ENCODE data around the gene LPP.

The LPP gene

DNA sequence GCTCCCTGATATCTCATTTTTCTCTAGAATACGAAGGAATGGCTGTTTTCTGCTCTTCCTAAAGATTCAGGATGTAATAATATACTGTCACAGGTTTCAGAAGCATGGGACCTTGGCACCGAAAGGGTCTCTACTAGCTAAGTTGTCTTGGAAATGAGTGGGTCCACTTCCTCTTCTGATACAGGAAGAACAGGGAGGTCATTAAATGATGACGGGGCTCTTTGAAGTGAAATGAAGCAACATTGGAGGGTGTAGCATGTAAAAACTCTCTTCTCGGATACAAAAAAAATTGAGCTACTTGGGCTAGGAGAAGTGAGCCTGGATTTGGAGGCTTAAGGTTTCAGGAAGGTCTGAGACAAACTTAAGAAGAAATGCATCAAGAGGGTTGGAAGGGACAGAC lies 668.0 kb downstream of the LPP start:
- no peak for DNase-seq (ENCODE audit: extremely low read depth, low read depth)
- TF ChIP-seq, protein P1, sequence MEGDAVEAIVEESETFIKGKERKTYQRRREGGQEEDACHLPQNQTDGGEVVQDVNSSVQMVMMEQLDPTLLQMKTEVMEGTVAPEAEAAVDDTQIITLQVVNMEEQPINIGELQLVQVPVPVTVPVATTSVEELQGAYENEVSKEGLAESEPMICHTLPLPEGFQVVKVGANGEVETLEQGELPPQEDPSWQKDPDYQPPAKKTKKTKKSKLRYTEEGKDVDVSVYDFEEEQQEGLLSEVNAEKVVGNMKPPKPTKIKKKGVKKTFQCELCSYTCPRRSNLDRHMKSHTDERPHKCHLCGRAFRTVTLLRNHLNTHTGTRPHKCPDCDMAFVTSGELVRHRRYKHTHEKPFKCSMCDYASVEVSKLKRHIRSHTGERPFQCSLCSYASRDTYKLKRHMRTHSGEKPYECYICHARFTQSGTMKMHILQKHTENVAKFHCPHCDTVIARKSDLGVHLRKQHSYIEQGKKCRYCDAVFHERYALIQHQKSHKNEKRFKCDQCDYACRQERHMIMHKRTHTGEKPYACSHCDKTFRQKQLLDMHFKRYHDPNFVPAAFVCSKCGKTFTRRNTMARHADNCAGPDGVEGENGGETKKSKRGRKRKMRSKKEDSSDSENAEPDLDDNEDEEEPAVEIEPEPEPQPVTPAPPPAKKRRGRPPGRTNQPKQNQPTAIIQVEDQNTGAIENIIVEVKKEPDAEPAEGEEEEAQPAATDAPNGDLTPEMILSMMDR (IDR thresholded peaks at IDR 0.05; ENCODE audit: low read depth, low read length, missing control alignments): no peak
- no peak overlapping the region for H3K4me3 ChIP-seq (replicated peaks; ENCODE audit: low read depth, low read length)

DNA sequence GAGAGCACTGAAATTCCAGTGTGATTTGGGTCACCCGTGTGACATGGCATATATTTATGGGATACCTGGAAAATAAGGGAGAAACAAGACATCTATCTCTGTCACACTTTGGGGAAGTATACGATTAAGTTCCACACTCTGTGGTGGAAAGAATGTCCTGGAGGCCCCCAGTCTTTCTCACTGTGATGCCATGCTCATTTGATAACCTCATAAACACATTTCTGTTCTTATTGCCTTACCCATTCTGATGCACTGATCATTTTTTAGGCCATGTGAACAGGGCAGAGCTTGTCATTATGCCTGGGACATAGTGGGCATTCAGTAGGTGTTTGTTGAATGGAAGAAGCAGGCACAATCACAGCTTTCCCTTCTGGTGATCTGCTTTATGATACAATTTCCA lies 668.5 kb downstream of the LPP start:
- DNase-seq (ENCODE audit: extremely low read depth, low read depth): no peak
- TF ChIP-seq, protein P1 (IDR thresholded peaks at IDR 0.05; ENCODE audit: low read depth, low read length, missing control alignments): no peak
- no peak overlapping the region for H3K4me3 ChIP-seq (replicated peaks; ENCODE audit: low read depth, low read length)

DNA sequence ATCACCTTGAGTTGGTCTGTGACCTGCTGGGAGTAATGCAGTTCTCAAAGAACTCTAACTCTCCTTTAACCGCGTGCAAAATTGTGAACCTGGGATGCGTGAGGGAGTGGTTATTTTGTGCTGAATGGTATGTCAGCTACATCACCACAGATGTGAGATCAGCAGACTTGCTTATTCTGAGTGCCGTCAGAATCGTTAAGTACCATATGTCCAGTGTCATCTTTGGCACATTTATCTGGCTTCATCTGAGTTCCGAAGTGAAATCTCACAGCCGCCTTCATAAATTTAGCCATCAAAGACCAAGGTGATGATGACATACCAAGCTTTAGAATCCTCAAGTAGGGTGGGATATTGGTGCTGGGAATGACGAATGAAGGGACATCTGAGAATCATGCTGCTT lies 670.6 kb downstream of the LPP start:
- DNase-seq (ENCODE audit: extremely low read depth, low read depth): no peak
- TF ChIP-seq, protein P1 (IDR thresholded peaks at IDR 0.05; ENCODE audit: low read depth, low read length, missing control alignments): no peak
- H3K4me3 ChIP-seq (replicated peaks; ENCODE audit: low read depth, low read length): no peak overlapping the region

DNA sequence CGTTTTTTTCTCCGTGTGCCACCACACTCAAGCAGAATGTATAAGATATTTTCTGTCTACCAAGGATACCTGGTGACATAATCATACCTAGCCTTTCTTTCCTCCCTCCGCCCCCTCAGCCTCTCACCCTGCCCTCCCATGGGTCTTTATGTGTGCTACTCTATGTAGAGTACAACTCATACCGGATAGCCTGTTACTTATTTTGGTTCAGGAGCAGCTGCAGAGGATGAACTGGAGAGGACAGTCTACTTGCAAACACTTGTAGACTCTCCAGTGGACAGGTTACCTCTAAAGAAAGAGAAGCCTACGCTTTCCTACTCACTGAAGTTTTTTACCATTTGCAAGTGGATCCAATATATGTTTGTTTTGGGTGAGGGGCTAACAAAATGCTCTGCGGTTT lies 671.9 kb downstream of the LPP start:
- TF ChIP-seq, protein P1 (IDR thresholded peaks at IDR 0.05; ENCODE audit: low read depth, low read length, missing control alignments): no peak
- DNase-seq (ENCODE audit: extremely low read depth, low read depth): no peak
- H3K4me3 ChIP-seq (replicated peaks; ENCODE audit: low read depth, low read length): no peak overlapping the region

DNA sequence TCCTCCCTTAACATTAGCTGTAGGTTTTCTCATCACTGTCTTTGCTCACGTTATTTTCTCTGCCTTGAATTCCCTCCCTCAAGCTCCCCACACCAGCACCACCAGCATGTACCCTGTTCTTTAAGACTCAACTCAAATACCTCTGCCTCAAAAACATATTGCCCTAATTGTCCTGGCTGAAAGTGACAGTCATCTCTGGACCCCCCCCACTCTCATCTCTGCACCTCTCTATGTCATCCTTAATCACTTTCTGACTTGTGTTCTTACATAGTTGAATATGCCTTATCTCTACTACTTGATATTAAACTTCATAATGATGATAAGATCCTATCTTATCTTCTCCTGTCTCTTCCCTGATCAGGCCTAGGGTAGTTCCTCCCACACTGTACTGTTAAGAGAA lies 672.6 kb downstream of the LPP start:
- H3K4me3 ChIP-seq (replicated peaks; ENCODE audit: low read depth, low read length): no peak overlapping the region
- TF ChIP-seq, protein P1 (IDR thresholded peaks at IDR 0.05; ENCODE audit: low read depth, low read length, missing control alignments): no peak
- DNase-seq (ENCODE audit: extremely low read depth, low read depth): no peak

DNA sequence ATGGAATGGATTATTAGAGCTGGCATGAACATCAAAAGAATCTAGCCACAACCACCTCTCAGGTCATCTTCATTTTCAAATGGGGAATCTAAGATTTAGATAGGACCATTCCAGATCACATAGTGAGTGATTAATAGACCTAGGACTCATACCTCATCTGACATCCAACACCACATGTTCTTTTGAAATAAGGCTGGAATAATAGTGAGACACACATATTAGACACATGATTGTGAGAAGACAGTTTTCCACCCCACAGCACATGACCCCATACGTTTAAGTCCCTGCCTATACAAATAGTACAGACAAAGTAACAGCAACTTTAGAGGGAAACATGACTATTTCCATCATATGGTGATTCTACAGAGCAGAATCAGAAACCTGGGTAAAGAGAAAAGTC lies 673.1 kb downstream of the LPP start:
- no peak for DNase-seq (ENCODE audit: extremely low read depth, low read depth)
- H3K4me3 ChIP-seq (replicated peaks; ENCODE audit: low read depth, low read length): no peak overlapping the region
- TF ChIP-seq, protein P1 (IDR thresholded peaks at IDR 0.05; ENCODE audit: low read depth, low read length, missing control alignments): no peak

DNA sequence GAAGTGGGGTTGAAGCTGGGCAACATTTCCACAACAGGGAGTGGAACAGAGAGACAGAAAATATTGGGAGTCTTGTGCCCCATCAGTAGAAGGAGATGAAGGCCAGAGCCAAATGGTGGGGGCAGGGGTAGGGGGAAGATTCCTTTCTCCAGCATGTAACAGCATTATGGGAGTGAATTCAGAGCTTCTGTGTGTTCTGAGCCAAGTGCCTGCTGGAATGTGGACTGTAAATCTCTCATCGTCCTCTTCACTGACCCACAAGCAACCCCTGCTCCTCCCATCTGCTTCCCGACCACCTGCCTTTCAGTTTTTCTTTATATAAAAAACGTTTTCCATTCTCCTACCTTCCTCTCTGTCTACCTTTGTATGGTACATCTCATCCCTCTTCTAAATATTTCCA lies 673.6 kb downstream of the LPP start:
- H3K4me3 ChIP-seq (replicated peaks; ENCODE audit: low read depth, low read length): no peak overlapping the region
- TF ChIP-seq, protein P1 (IDR thresholded peaks at IDR 0.05; ENCODE audit: low read depth, low read length, missing control alignments): no peak
- no peak for DNase-seq (ENCODE audit: extremely low read depth, low read depth)
